HepG2 (cell line): ENCODE results near the gene TM2D1. TPM values are rescaled to one million over a fixed set of nuclear protein-coding genes. Genes with fewer than 3 reads are reported as not detected.
A peak's percentile ranks its signal among the peaks of the same experiment; 100 is the strongest.

ENCODE experiments used
- CREB1 ChIP-seq, 2 experiments: fragments of 450-650 bp in 1 of 2; IDR thresholded peaks; 2 replicates each; pipeline ENCODE4 v1.6.1; 2016 to 2017; ENCODE audit warnings: control low read depth in 1 of 2, mild to moderate bottlenecking in 1 of 2, missing compliant biosample characterization in 1 of 2, missing genetic modification characterization in 1 of 2
- DDIT3 ChIP-seq: sonication (generic); formaldehyde crosslinking; IDR thresholded peaks from 2 replicates; pipeline ENCODE4 v1.4.0; 2020; ENCODE audit warnings: mild to moderate bottlenecking, missing genetic modification reagents
- GRHL1 ChIP-seq: sonication (generic); formaldehyde crosslinking; conservative IDR thresholded peaks from 2 replicates; pipeline ENCODE4 v1.8.0; 2022; ENCODE audit warnings: missing genetic modification reagents
- LRRFIP1 ChIP-seq: sonication (generic); formaldehyde crosslinking; conservative IDR thresholded peaks from 2 replicates; pipeline ENCODE4 v1.4.0; 2020; ENCODE audit warnings: missing genetic modification reagents
- NFE2L1 ChIP-seq: sonication (generic); formaldehyde crosslinking; IDR thresholded peaks from 2 replicates; pipeline ENCODE4 v1.4.0; 2020; ENCODE audit warnings: missing genetic modification reagents, mild to moderate bottlenecking, borderline replicate concordance
- SMAD3 ChIP-seq: sonication (generic); formaldehyde crosslinking; IDR thresholded peaks from 2 replicates; pipeline ENCODE4 v1.4.0; 2020; ENCODE audit warnings: missing genetic modification reagents
- SMARCE1 ChIP-seq: fragments of 450-650 bp; IDR thresholded peaks from 2 replicates; pipeline ENCODE4 v1.6.1; 2017; ENCODE audit warnings: borderline replicate concordance
- SP2 ChIP-seq: sonication (generic); formaldehyde crosslinking; IDR thresholded peaks from 2 replicates; pipeline ENCODE4 v1.5.1; 2020; ENCODE audit warnings: mild to moderate bottlenecking, missing genetic modification reagents
- TBX3 ChIP-seq: fragments of 450-650 bp; IDR thresholded peaks from 2 replicates; pipeline ENCODE4 v1.6.1; 2017; ENCODE audit warnings: antibody characterized with exemption, mild to moderate bottlenecking, inconsistent platforms, borderline replicate concordance
- TOE1 ChIP-seq: sonication (generic); formaldehyde crosslinking; IDR thresholded peaks from 2 replicates; pipeline ENCODE4 v1.4.0; 2020; ENCODE audit warnings: mild to moderate bottlenecking, missing genetic modification reagents
- TRIM22 ChIP-seq: fragments of 450-650 bp; IDR thresholded peaks from 2 replicates; pipeline ENCODE4 v1.6.1; 2017
- ZBTB10 ChIP-seq: sonication (generic); formaldehyde crosslinking; IDR thresholded peaks from 2 replicates; pipeline ENCODE4 v1.4.0; 2020; ENCODE audit warnings: missing genetic modification reagents, borderline replicate concordance
- ZNF331 ChIP-seq: sonication (generic); formaldehyde crosslinking; IDR thresholded peaks from 2 replicates; pipeline ENCODE4 v1.4.0; 2020; ENCODE audit warnings: missing genetic modification reagents
- ZNF367 ChIP-seq: sonication (generic); formaldehyde crosslinking; IDR thresholded peaks from 2 replicates; pipeline ENCODE4 v1.4.0; 2020; ENCODE audit warnings: missing genetic modification reagents, borderline replicate concordance
- ZNF543 ChIP-seq: sonication (generic); formaldehyde crosslinking; IDR thresholded peaks from 2 replicates; pipeline ENCODE4 v1.4.0; 2020; ENCODE audit warnings: mild to moderate bottlenecking, missing genetic modification reagents
- ZNF569 ChIP-seq: sonication (generic); formaldehyde crosslinking; IDR thresholded peaks from 2 replicates; pipeline ENCODE4 v1.5.0; 2020; ENCODE audit warnings: mild to moderate bottlenecking, missing genetic modification reagents, moderate library complexity, borderline replicate concordance
- ZNF598 ChIP-seq: sonication (generic); formaldehyde crosslinking; IDR thresholded peaks from 2 replicates; pipeline ENCODE4 v1.5.1; 2020; ENCODE audit warnings: mild to moderate bottlenecking, missing genetic modification reagents, borderline replicate concordance
- polyA plus RNA-seq, 8 experiments: library from polyadenylated mRNA; depleted of rRNA in 3 of 8; stranded (reverse) in 7 of 8; unstranded in 1 of 8; fragments of >200 nt; fragmentation: Illumina TruSeq in 4 of 8; extraction: Trizol in 4 of 8; gene quantifications; 2 replicates each; pipeline versions ENCODE4 v1.2.1 to v1.2.3, GENCODE V29; 2011 to 2016; ENCODE audit warnings: low read depth in 4 of 8, missing spikeins in 1 of 8, mixed read lengths in 1 of 8; ENCODE audit not compliant: insufficient read depth in 1 of 8
- total RNA-seq, 5 experiments: library from RNA; depleted of rRNA; stranded (reverse); fragments of >200 nt; fragmentation: Illumina TruSeq; extraction: Trizol; gene quantifications; 2 replicates each; pipeline ENCODE4 v1.2.3, GENCODE V29; 2016; ENCODE audit warnings: low read depth in 1 of 5

TM2D1 gene
- total and polyA plus RNA-seq, 2 of the 13 experiments (the other 11 are each of a cell fraction or from before 2014, with no cell fraction given): 26.6 to 49.0 TPM

- 0 out of 2 replicates have a peak, but pooled peaks have one; percentile 74 for TF ChIP-seq LRRFIP1 (CRISPR knock-in tag)
- no peak for TF ChIP-seq CREB1 (IDR thresholded peaks at IDR 0.05)
- peak; percentile 93 for TF ChIP-seq CREB1 (CRISPR knock-in tag; IDR thresholded peaks at IDR 0.05)
- 0 out of 2 replicates have a peak, but pooled peaks have one; percentile 30 for TF ChIP-seq ZBTB10 (CRISPR knock-in tag)
- no peak for TF ChIP-seq ZNF367 (CRISPR knock-in tag)
- no peak for TF ChIP-seq NFE2L1 (CRISPR knock-in tag)
- peak; percentile 82 for TF ChIP-seq ZNF331
- TF ChIP-seq ZNF598 (CRISPR knock-in tag): peak; percentile 72; the same call in 1 of the 2 replicates
- TF ChIP-seq SMAD3 (CRISPR knock-in tag): peak; percentile 74
- TF ChIP-seq SMARCE1: no peak
- TF ChIP-seq SP2 (CRISPR knock-in tag): 0 out of 2 replicates have a peak, but pooled peaks have one; percentile 32
- TF ChIP-seq TBX3: no peak
- TF ChIP-seq GRHL1 (CRISPR knock-in tag): no peak
- TF ChIP-seq DDIT3: no peak
- no peak for TF ChIP-seq TRIM22
- TF ChIP-seq ZNF569 (CRISPR knock-in tag): no peak
- no peak for TF ChIP-seq TOE1 (CRISPR knock-in tag)
- TF ChIP-seq ZNF543 (CRISPR knock-in tag): no peak
These were observed at the start of gene TM2D1 (continued) for GRCh38 chr1:61724813-61725694.
